Mesothelial cell of epicardium (in vitro differentiated cells): ENCODE measurements around the gene P2RY8. TPM values are rescaled to one million over a fixed set of nuclear protein-coding genes. Genes with fewer than 3 reads are reported as not detected.
A peak's percentile ranks its signal among the peaks of the same experiment; 100 is the strongest.
"Not testable (repeated sequence)": the region's sequence is repeated elsewhere in the genome, so short reads cannot be mapped to it uniquely, and the experiment has no call there.

Experiments used
- DNase-seq, 2 experiments: peaks; one replicate each; pipeline ENCODE4 v3.0.0; 2021; ENCODE audit warnings: low spot score in 2 of 2; ENCODE audit not compliant: unreplicated experiment in 2 of 2
- H3K27ac Mint-ChIP-seq: 2 replicates; pipeline ENCODE4 v1.8.0; 2021; ENCODE audit warnings: mixed read lengths
- H3K27me3 Mint-ChIP-seq: 2 replicates; pipeline ENCODE4 v1.8.0; 2021; ENCODE audit warnings: low read depth, mixed read lengths
- H3K36me3 Mint-ChIP-seq: 2 replicates; pipeline ENCODE4 v1.8.0; 2021; ENCODE audit warnings: mixed read lengths
- H3K4me1 Mint-ChIP-seq: 2 replicates; pipeline ENCODE4 v1.8.0; 2021; ENCODE audit warnings: mixed read lengths
- H3K4me3 Mint-ChIP-seq: 2 replicates; pipeline ENCODE4 v1.8.0; 2021; ENCODE audit warnings: mild to moderate bottlenecking, moderate library complexity, mixed read lengths
- H3K9me3 Mint-ChIP-seq: 2 replicates; pipeline ENCODE4 v1.8.0; 2021; ENCODE audit warnings: mixed read lengths
- total RNA-seq: library from RNA; stranded (reverse); gene quantifications from 3 replicates; pipeline ENCODE4 v1.2.1, GENCODE V29; 2021
- TF ChIP-seq, protein P1 (sequence below): fragments of 200-600 bp; sonication (generic); IDR thresholded peaks from one replicate; pipeline ENCODE4 v1.5.0; 2021; ENCODE audit warnings: antibody characterized with exemption; ENCODE audit not compliant: unreplicated experiment

The P2RY8 gene
- total RNA-seq, 1 donor from 2014 or later: not detected

DNA sequence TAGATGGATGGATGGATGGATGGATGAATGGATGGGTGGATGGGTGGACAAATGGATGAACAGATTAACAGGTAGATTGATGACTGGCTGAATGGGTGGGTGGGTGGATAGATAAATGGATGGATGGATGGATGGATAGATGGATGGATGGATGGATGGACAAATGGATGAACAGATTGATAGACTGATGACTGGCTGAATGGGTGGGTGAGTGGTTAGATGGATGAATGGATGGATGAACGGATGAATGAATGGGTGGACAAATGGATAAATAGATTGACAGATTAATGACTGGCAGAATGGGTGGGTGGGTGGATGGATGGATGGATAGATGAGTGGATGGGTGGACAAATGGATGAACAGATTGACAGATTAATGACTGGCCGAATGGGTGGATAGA, 40.9 kb upstream of the P2RY8 start:
- DNase-seq: no peak
- Mint-ChIP-seq H3K36me3 (no peaks in the 10 kb centered on the region), H3K27me3 (no peaks in the 10 kb centered on the region), H3K27ac (no peak overlapping the region), H3K4me3 (no peak overlapping the region), H3K9me3 (no peaks in the 10 kb centered on the region), H3K4me1 (no peaks in the 10 kb centered on the region)
- TF ChIP-seq, protein P1, sequence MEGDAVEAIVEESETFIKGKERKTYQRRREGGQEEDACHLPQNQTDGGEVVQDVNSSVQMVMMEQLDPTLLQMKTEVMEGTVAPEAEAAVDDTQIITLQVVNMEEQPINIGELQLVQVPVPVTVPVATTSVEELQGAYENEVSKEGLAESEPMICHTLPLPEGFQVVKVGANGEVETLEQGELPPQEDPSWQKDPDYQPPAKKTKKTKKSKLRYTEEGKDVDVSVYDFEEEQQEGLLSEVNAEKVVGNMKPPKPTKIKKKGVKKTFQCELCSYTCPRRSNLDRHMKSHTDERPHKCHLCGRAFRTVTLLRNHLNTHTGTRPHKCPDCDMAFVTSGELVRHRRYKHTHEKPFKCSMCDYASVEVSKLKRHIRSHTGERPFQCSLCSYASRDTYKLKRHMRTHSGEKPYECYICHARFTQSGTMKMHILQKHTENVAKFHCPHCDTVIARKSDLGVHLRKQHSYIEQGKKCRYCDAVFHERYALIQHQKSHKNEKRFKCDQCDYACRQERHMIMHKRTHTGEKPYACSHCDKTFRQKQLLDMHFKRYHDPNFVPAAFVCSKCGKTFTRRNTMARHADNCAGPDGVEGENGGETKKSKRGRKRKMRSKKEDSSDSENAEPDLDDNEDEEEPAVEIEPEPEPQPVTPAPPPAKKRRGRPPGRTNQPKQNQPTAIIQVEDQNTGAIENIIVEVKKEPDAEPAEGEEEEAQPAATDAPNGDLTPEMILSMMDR: no peak

GRCh38 chrX:1576201-1576992, 39.4 kb upstream of the P2RY8 start:
- no peaks in the 10 kb centered on the region for H3K4me1 Mint-ChIP-seq
- no peak for DNase-seq
- no peaks in the 10 kb centered on the region for H3K9me3 Mint-ChIP-seq
- H3K4me3 Mint-ChIP-seq: no peak overlapping the region
- H3K27ac Mint-ChIP-seq: no peak overlapping the region
- TF ChIP-seq, protein P1: no peak
- H3K36me3 Mint-ChIP-seq: no peaks in the 10 kb centered on the region
- no peaks in the 10 kb centered on the region for H3K27me3 Mint-ChIP-seq

GRCh38 chrX:1574181-1574580, 37.2 kb upstream of the P2RY8 start:
- not testable (repeated sequence) for H3K27ac Mint-ChIP-seq, H3K27me3 Mint-ChIP-seq, H3K36me3 Mint-ChIP-seq, H3K9me3 Mint-ChIP-seq, H3K4me3 Mint-ChIP-seq, H3K4me1 Mint-ChIP-seq, DNase-seq

DNA sequence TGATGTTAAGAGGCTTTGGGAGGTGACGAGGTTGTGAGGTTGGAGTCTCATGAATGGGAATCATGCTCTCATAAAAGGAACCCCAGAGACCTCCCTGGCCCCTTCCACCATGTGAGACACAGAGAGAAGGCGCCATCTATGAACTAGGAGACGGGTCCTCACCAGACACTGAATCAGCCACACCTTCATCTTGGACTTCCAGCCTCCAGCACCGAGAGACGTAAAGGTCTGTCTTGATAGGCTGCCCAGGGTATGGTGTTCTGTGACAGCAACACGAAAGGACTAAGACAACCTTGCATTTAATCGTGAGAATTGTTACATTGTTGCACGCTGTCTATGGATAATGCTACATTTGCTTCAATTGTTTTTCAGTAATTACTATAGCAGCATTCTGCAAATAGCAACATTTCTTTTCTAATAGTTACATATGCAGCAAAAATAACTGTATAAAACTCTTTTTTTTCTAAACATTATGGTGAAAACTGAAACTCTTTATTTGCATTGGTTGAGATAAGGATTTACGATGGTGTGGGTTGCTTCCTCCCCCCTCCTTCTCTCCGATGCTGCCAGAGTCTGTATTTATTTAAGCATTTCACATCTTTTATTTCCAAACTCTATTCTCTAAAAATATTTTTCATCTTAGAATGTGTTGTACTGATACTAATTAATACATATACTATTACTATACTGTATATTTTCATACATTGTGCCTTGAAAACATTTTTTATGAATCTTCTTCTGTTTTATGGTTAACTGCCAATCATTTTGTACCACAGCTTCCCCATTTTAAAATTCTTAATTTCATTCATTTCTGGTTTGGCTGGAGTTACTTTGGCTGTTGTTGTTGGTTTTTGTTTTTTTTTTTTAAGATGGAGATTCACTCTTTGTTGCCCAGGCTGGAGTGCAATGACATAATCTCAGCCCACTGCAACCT, 28.0 kb upstream of the P2RY8 start:
- no peaks in the 10 kb centered on the region for H3K36me3 Mint-ChIP-seq
- no peak overlapping the region for H3K4me3 Mint-ChIP-seq
- TF ChIP-seq, protein P1: no peak
- no peak overlapping the region for H3K27ac Mint-ChIP-seq
- no peaks in the 10 kb centered on the region for H3K4me1 Mint-ChIP-seq
- peak in 1 of 2 experiments; percentile 31 for DNase-seq
- H3K9me3 Mint-ChIP-seq: no peaks in the 10 kb centered on the region
- peaks cover 8% of the 10 kb centered on the region for H3K27me3 Mint-ChIP-seq

GRCh38 chrX:1564077-1564476, 27.1 kb upstream of the P2RY8 start:
- DNase-seq, H3K4me1 Mint-ChIP-seq, H3K9me3 Mint-ChIP-seq, H3K36me3 Mint-ChIP-seq, H3K27ac Mint-ChIP-seq, H3K4me3 Mint-ChIP-seq: not testable (repeated sequence)
- peaks cover 11% of the 10 kb centered on the region for H3K27me3 Mint-ChIP-seq

GRCh38 chrX:1561164-1561563, 24.2 kb upstream of the P2RY8 start:
- no peak for DNase-seq
- H3K4me1 Mint-ChIP-seq: no peaks in the 10 kb centered on the region
- peaks cover 7% of the 10 kb centered on the region for H3K9me3 Mint-ChIP-seq
- H3K27me3 Mint-ChIP-seq: peaks cover 11% of the 10 kb centered on the region
- TF ChIP-seq, protein P1: no peak
- H3K4me3 Mint-ChIP-seq: no peak overlapping the region
- no peaks in the 10 kb centered on the region for H3K36me3 Mint-ChIP-seq
- no peak overlapping the region for H3K27ac Mint-ChIP-seq
